Measurements from ENCODE around the gene DMP1. TPM values are rescaled to one million over a fixed set of nuclear protein-coding genes. Genes with fewer than 3 reads are reported as not detected.

DMP1 gene
- total and polyA plus RNA-seq, 2 donors (not counting 3 experiments of a cell fraction or from before 2014, with no cell fraction given) = not detected

GRCh38 chr4:87704001-87704400 is 53.9 kb downstream of the DMP1 start:
- DNase-seq (ENCODE audit: low read depth, low spot score) (no peak), FAIRE-seq (no peak)
- H3K4me2 ChIP-seq (ENCODE audit: insufficient read depth, low read length) = no peak overlapping the region
- CTCF ChIA-PET = no interaction called here
- no peaks in the 10 kb centered on the region for H3K79me2 ChIP-seq (ENCODE audit: control insufficient read depth, insufficient read depth, low read length)
- no peak overlapping the region for H3K9ac ChIP-seq (replicated peaks; ENCODE audit: extremely low read depth, insufficient read depth, low read length)
- dilution Hi-C loops (cut with MboI; ENCODE audit: extremely low pct_ligation_motif_present, low sequenced_read_pairs) (no loop called here), intact Hi-C loops (cut with micrococcal nuclease) (no loop called here)
- H2AFZ ChIP-seq (ENCODE audit: low read depth, low read length) = no peak overlapping the region
- POLR2A ChIA-PET = no interaction called here
- no peaks in the 10 kb centered on the region for H3K36me3 ChIP-seq (ENCODE audit: control insufficient read depth in 2 of 2, extremely low read depth in 1 of 2, insufficient read depth in 2 of 2, low read length in 2 of 2)
- no peaks in the 10 kb centered on the region for H3K4me1 ChIP-seq (ENCODE audit: control insufficient read depth, extremely low read depth, insufficient read depth, low read length)
- H3K27me3 ChIP-seq (ENCODE audit: control insufficient read depth in 2 of 2, insufficient read depth in 2 of 2, low read length in 2 of 2) = peaks cover 5 to 11% of the 10 kb centered on the region in 2 experiments
- H3K9me3 ChIP-seq (replicated peaks; ENCODE audit: control insufficient read depth, insufficient read depth, low read length) = no peaks in the 10 kb centered on the region
- H4K20me1 ChIP-seq (replicated peaks; ENCODE audit: control insufficient read depth, extremely low read depth, insufficient read depth, low read length) = no peaks in the 10 kb centered on the region
- no peak overlapping the region for H3K27ac ChIP-seq (ENCODE audit: insufficient read depth, low read depth, low read length)
- TF ChIP-seq JUN (IDR thresholded peaks at IDR 0.05; ENCODE audit: borderline replicate concordance, insufficient read depth, insufficient read length, low read depth) (no peak), MYC (IDR thresholded peaks at IDR 0.05; ENCODE audit: low read depth, low read length) (no peak), GATA2 (IDR thresholded peaks at IDR 0.05; ENCODE audit: insufficient read depth, insufficient read length, low read depth, low read length) (no peak), POLR2A (IDR thresholded peaks at IDR 0.05; ENCODE audit: low read depth, low read length) (no peak), CTCF (IDR thresholded peaks at IDR 0.05; ENCODE audit: extremely low read depth in 1 of 2, insufficient read depth in 1 of 2, low read depth in 1 of 2, low read length in 2 of 2) (no peak), MAX (IDR thresholded peaks at IDR 0.05; ENCODE audit: insufficient read depth, insufficient read length) (no peak), EZH2 (IDR thresholded peaks at IDR 0.05; ENCODE audit: borderline replicate concordance, low read depth, low read length, severe bottlenecking) (no peak), POLR2AphosphoS5 (IDR thresholded peaks at IDR 0.05; ENCODE audit: insufficient read depth, low read depth, low read length) (no peak), FOS (IDR thresholded peaks at IDR 0.05; ENCODE audit: borderline replicate concordance, insufficient read depth, low read length) (no peak)
- no TSS peak for BruUV-seq (replicated peaks)
- no peak overlapping the region for H3K4me3 ChIP-seq (replicated peaks in 1 of 3; ENCODE audit: insufficient read depth in 1 of 3, low read depth in 1 of 3, low read length in 3 of 3)
- H3K9me1 ChIP-seq (replicated peaks; ENCODE audit: control insufficient read depth, extremely low read depth, insufficient read depth, low read length) = no peaks in the 10 kb centered on the region

Measured in endothelial cell of umbilical vein (primary cell).